CD4-positive, alpha-beta T cell treated with Interferon gamma for 1 hour (primary cell): ENCODE data around the gene SFXN1.
A peak's percentile ranks its signal among the peaks of the same experiment; 100 is the strongest.

Experiments used
- DNase-seq: peaks from one replicate; pipeline ENCODE4 v3.0.0-alpha.2; 2020

SFXN1 gene

DNA sequence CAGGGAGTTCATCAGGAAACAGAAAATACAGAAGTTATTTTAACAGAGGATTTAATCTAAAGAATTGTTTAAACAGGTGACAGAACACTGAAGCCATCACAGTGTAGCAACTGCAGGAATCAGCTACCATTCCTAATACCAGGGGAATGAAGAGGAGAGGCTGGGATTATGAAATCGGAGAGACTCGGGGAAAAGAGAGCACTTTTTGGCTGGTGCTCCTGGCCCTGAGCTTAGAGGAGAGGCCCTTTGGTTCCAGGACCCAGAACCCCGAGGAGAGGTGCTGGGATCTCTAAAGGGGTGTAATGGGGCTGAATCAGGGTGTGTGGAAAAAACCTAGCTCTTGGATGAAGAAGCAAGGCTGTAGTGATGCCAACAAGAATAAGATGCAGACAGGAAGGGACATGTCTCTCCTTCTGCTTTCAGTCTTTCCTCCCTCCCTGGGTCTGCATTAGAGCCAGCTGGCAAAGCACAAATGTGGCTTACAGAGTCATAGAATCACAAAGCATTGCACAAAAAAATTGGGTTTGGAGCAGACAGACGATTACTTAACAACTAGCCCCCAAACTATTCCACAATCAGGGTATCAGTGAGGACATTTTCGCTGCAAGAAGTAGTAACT lies 11.6 kb upstream of the SFXN1 start:
- DNase-seq = no peak

DNA sequence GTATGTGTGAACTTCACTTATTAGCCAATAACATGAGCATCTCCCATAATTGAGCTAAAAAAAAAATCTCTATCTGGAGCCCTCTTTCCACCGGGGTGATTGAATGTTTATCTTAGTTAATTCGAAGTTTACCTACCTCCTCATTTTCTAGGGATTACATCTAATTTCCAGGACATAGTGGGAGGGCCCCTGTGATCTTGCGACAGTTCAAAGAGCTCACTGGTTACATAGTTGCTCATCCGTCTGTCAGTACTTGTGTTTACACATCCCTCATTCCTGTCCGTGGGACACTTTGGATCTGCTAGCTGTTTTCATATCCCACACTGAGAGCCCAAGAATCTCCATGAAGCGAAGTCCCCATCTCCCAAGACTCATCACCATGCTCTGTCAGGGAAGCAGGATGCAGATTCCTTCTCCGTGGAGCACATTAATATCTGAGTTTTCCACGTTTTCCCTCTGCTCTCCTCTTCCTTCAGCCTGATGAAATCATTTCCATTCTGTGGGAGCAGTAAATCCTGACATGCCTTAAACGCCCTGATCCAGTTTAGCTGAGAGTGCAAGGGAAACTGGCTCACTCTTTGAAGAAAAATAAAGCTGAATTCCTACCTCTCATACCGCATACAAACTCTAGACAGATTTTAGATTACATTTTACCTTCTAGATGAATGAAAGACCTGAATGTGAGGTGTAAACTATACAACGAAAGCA lies 10.2 kb upstream of the SFXN1 start:
- DNase-seq = no peak

DNA sequence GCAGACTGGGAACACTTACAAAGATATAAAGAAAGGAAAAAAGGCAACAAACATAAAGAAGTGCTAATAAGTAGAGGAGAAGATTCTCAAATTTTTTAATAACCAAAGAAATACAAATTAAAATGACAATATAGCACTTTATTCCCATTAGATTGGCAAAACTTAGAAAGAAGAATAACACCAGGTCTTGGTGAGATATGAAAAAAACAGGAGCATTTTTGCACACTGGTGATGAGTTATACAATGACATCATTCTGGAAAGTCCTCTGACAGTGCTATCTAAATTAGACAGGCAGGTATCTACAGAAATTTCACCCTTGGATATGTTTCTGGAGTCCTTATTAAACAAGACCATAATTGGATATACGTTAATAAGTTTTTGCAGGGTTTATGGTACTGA lies 9.5 kb upstream of the SFXN1 start:
- no peak for DNase-seq

DNA sequence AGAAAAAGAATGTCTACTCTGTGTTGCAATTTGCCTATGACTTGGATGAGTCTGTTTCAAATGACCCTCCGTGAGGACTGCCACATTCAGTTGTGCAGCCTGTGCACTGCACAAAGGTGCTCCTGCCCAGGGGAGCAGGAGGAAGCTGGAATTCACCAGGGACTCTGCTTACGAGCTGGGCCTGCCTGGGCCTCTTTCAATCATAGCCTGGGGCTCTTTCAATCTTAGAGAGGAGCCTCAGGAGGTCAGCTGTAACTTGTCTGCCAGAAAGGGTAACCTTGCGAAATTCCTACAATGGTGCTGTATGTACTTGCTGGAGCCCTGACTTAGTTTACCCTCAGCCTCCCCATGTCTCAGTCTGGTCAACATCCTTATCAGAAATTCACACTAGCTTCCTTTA lies 8.4 kb upstream of the SFXN1 start:
- no peak for DNase-seq

DNA sequence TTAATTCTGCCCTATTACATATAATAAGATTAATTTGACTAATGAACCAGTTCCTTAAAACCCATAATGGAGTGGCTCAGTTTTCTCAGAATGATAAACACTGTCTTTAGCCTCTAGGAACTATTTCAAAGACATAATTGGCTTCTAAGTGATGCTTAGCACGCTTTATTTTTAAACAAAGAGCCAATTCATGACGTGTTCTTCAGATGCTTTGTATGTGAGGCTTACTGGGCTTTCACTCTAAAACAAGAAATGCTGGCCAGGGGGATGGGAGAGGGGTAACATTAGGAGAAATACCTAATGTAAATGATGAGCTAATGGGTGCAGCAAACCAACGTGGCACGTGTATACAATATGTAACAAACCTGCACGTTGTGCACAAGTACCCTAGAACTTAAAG lies 7.6 kb upstream of the SFXN1 start:
- no peak for DNase-seq

DNA sequence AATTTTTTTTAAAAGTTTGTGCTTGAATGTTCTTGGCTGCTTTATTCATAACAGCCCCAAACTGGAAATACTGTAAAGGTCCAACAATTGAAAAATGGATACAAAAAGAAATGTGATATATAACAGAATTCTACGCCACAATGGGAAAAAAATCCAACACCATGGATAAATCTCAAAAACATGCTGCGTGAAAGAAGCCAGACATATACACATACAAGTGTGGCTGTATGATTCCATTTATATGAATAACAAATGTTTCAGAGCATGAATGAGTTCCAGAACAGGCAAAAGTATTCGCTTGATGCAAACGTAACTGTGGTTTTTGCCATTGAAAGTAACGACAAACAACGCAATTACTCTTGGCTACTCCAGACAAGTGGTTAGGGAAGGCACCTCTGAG lies 7.2 kb upstream of the SFXN1 start:
- DNase-seq = no peak

DNA sequence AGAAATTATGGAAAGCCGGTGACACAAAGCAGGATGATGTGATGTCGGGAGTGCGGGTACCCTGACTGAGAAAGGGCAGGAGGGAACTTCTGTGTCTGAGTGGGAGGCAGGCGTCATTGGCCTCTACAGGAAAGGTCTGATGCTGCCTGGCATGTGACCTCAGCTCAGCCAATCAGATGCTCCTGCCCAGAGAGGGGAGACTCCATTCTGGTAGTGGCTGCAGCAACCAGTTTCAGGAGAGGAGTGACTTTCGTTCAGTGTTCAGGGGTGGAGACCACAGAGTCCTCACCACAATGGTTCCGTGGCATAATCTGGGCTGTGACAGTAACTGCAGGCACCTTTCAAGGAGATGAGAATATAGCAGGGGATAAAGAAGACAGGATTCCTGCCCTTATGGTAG lies 6.7 kb upstream of the SFXN1 start:
- DNase-seq = peak; percentile 8

DNA sequence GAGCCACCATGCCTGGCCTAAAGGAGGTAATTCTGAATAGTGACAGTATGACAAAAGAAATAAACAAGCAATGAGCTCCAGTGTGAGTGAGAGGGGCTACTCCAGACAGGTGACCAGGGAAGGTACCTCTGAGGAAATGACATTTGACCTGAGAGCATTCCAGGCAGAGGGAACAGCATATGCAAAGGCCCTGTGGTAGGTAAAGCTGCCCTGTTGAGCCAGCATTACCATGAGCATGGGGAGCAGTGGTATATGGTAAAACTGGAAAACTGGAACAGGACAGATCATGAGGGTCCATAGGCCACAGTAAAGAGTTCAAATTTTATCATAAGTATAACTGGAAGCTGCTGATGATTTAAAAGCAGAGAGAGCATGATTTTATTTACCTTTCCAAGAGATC lies 6.0 kb upstream of the SFXN1 start:
- no peak for DNase-seq

DNA sequence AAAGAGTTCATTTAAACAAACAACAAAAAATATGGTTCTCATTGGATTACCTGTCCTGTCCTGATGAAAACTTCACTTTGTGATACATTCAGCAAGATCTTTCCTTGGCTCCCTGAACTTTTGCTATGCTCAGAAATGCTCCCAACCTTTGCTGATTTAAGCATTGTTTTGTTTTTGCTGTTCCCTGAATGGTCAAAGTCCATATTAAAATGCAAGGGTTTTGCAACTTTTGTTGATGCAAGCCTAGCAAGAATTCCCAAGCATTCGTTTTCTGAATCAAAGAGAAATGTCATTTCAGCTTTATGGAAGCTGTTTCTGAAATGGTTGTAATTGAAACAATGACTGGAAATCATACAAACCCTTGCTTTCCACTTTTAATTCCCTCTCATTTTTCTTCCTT lies 3.1 kb upstream of the SFXN1 start:
- no peak for DNase-seq

DNA sequence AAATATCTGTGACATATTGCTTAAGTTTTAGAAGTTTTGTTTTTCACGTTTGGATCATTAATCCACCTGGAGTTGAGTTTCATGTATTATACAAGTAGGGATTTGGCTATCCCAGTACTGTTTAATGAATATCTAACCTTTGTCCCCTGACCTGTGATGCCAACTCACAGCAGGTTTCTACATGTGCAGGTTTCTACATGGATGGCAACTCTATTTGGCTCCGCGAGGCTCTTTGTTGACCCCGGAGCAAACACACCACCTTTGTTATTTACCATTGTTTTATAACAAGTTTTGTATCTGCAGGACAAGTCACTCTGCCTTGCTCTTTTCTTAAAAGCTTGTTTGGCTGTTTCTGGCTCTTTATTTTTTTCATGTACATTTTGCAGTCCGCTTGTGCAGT lies 920 bp upstream of the SFXN1 start:
- no peak for DNase-seq

DNA sequence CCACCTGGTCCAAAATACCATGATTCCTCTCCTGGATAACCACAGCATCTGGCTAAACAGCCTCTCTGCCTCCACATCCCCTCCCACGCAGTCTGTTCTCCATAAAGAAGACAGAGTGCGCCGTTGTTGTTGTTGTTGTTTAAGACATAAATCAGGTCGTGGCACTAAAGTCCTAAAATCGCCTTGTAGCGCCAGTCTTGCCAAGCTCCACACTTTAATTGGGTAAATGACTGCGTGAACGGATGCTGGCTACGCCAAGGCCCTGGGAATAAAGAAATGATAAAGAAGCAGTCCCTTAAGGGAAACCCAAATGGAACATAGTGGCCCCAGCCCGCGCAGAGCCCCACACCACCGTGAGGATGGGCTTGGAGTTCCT lies 364 bp upstream of the SFXN1 start:
- DNase-seq = no peak

DNA sequence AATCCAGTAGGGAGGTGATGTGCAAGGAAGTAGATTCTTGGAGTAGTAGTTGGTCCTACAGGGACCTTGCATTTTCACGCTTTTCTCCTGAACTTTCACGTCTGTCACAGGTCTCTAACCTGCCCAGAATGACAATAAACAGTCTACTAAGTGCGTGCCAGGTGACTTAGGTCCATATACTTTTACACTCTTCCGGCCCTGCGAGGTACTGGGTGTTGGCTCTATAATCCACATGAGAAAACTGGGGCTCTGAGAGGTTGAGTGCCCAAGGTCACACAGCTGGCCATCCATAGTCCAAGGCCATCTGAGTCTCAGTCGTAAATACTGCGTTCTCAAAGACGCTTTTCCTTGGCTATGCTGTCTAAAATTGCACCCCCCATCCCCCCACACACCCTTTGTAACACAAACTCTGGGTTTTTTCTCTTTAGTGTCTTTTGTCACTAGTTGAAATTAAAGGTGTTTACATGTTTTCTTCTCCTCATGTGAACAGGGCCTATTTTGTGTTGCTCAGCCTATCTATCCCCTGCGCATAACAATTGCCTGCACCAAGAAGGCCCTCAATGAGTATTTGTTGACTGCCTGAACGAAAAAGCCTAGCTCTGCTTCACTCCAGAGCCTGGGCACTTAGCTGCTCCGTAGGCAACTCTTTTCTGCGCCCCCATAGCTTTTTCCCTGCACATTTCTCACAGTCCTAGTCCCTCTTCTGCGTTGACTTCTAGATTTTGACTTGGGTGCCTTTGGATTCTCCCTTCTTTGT lies 943 bp downstream of the SFXN1 start:
- no peak for DNase-seq

DNA sequence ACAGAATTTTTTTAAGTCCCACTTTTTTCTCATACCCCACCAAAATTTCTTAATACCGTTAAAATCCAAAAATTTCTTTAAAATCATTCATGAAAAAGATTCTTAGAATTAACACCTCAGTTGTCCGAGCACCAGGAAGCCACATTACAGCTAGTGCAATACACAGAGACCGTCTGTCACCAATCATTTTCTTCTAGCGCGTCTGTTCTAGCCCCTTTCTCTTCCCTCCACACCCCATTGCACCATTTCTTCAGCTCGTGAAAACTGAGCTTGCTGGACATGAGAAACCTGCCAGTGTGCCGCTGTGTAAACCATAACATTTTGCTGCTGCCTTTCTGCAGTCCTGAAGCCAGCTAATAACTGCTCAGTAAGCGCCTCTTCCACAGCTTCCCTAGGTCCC lies 5.0 kb downstream of the SFXN1 start:
- no peak for DNase-seq

DNA sequence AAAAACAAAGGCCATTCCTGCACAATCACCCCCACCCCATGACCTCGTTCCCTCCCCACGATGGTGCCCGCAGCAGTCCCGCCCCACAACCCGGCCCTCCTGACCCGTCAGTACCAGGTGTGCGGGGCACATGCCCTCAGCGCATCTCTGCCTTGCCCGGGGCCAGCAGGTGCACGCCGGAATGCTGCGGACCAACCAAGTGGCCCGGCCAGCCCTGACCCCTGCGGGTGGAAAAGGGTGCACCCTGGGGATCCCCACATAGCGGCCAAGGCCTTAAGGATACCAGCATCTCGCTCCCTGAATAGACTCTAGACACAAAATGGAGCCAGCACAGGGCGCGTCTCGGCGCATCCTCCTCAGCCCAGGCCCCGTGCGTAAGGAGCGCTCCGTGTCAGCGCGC lies 6.0 kb downstream of the SFXN1 start:
- no peak for DNase-seq

DNA sequence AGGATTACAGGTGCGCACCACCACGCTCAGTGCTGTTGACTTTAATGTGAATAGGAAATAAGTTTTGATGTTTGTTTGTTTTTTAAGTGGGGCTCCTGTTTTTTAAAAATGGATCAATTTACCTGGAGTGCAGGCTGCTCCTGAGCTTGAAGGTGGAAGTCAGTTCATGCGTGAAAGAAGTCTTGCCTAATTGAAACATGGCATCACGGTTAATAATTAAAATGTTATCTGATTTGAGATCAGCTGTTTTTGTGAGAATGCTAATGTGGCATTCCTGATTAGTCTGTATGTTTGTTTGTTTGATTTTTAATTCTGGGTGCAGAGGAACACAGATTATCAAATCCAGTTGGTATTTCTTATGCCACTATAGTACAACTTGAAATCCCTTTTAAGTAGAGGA lies 6.5 kb downstream of the SFXN1 start:
- no peak for DNase-seq

DNA sequence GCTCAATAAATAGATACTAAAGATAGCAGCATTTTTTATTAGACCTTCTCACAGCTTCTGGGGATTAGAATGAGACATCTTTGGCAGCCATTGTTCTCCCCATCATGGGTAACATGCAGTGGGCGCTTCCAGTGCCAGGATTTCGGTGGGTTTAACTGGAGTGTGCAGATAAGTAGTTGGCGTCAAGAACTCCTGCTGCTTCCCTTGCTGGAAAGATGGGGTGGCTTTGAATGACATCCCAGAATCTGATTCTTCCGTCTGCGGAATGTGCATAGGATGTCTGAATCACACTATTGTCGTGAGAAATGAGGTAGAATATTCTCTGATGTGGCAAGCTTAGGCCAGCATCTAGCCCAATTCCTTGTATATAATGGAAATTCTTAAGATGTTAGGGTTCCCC lies 7.3 kb downstream of the SFXN1 start:
- DNase-seq = no peak

DNA sequence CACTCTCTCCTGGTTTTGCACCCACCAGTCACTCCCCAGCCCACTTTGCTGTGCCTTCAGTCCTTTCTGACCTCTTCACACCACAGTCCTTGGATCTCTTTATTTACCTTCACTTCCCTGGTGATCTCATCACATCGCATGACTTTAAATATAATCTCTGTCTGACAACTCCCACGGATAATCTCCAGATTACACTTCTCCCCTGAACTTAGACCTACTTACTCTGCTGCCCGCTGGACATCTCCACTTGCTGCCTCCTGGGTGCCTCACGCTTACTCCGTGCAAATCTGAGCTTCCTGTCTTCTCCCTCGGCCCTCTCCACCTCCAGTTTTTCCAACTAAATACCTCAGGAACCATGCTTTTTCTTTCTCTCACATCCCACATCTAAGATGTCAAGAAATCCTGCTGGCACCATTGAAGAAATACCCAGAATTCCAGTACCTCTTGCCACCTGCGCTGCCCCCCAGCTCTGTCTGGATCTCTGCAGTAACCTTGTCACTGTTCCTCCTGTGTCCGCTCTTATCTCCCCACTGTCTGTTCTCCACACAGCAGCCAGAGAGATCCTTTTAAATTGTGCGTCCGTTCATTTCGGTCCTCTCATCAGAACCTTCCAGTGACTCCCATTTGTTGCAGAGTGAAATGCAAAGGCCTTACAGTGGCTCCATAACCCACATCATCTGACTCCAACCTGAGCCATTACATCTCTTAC lies 9.3 kb downstream of the SFXN1 start:
- DNase-seq = no peak

DNA sequence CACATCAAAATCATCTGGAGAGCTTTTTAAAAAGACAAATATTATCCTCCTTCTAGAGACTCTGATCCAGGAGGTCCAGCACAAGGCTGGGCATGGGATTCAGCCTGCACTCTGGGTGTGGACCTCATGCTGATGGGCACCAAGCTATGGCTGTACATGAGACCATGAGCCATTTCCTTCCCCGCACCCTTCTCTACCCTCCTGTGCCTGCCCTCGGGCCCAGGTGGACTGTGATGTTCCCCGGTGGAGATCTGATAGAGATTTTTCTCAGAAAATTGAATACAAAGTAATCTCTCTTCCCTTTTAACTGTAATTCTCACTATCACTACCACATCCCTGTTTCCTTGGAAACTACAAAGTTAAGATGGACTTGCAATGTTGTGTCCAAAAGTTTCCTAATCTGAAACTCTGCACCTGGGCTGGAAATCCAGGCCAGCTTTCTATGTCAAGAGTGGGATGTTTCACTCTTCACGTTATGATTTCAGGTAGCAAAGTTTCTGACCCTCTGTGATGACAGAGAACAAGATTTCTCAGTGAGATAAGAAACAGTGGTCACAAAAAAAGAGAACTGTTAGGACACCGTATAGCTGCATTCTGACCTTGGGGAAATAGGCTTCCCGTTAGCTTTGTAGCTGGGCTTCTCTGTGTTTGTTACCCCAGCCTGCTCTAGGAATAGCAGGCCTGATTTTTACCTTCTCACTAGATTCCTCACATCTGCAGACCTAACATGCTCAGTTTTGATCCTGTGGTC lies 11.5 kb downstream of the SFXN1 start:
- DNase-seq = no peak

DNA sequence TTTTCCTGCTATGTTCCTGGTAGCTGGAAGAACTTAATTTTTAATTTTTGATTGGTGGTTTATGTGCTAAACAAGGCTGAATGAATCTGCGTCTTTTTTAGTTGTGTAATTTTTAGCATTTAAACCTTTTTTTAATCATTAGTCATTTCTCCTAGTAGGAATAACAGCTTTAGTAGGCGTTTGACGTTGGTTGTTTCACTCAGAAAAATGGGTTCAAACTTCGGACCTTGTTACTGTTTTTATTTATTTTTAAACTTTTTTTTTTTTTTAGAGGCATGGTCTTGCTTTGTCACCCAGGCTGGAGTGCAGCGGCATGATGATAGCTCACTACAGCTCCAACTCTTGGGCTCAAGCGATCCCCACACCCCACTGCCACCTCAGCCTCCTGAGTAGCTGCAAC lies 12.9 kb downstream of the SFXN1 start:
- DNase-seq = no peak

DNA sequence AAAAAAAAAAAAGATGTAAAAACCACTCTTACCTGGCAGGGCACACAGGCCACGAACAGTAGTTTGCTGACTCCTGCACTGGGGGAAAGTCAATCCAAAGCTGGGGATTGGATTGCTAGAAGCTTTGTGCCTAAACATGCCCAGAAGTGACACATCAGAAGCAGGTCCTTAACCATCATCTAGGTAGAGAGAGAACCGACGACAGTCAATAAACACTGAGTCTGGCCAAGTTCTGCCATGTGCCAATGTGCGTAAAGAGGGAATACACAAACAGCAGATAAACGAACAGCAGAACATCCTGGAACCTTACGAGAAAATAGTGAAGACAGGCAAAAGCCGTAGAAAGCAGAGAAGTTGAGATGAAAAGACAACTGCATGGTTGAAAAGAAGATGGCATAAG lies 14.9 kb downstream of the SFXN1 start:
- no peak for DNase-seq

DNA sequence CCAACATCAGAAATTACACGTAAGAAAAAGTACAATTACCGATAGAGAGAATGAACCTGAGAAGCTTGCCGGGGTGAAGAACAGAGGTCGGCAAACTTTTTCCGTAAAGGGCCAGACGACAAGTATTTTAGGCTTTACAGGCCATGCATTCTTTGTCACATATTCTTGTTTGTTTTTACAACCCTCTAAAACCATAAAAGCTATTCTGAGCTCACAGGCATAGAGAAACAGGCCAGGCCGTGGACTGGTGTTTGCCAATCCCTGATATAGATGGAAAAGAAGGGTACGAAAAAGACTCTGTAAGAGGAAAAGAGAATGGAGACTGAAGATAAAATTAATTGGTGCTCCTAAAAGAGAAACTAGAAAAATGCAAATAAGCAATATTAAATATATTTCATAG lies 15.4 kb downstream of the SFXN1 start:
- no peak for DNase-seq

DNA sequence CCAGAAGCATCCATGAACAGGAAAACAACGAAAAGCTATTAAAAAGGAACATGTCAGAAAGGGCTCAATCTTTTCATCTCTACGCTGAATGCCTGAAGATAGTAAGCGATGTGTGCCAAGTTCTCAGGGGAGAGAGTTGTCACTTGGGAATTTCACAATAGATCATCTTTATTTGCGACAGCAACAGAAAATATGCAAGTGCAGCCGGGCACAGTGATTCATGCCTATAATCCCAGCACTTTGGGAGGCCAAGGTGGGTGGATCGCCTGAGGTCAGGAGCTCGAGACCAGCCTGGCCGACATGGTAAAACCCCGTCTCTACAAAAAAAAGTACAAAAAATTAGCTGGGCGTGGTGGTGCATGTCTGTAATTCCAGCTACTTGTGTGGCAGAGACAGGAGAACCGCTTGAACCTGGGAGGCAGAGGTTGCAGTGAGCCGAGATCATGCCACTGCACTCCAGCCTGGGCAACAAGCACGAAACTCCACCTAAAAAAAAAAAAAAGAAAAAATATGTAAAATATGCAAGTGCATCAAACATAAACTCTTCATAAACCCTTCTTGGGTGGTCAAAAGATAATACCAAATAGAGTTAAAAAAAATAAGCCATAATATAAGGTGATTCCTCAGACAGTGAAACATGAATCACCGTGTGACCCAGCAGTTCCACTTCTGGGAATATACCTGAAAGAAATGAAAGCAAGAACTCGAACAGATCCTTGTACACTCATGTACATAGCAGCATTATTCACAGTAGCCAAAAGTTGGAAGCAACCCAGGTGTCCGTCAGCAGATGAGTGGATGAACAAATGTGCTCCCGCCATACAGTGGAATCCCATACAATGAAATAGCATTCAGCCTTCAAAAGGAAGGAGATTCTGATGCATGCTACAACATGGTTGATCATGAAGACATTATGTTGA lies 16.2 kb downstream of the SFXN1 start:
- DNase-seq = no peak
